ENCODE measurements around the gene SUMO3. TPM values are rescaled to one million over a fixed set of nuclear protein-coding genes. Genes with fewer than 3 reads are reported as not detected.

SUMO3 gene
- total RNA-seq = 47.3 TPM

DNA sequence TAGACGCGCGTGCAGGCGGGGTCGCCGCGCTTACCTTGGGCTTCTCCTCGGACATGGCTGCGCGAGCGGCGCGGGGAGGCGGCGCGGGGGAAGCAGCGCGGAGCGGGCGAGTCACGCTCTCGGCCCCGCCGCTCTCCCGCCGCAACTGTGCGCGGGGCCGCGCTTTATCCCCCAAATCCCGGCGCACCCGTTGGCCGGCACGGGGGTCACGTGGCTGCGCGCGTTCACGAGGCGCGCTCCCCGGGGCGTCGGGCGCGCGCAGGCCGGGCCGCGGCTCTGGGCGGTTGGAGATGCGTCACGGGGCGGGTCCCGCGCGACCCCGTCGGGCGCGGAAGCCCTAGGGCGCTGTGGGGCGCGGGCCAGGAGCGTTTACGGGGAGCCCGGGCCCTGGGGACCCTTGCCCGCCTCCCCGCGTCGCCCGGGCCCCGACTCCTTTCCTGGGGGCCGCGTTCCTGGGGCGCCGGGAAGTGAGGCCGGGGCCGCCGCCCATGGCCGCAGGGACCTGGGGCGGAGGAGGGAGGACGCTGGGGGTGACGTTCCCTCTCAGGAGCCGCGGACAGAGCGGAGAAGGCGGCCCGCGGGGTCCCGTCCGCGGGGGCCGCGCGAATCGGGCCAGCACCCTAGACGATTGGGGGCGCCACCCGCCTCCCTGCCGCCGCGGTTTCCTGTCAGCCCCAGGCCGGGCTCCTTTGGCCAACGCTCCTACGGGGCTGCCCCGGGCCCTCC, at the start of gene SUMO3:
Gene SUMO3 (minus strand): TSS at position 149 of the 726 bp plus-strand sequence. CDS start 94 bp downstream, at position 55.

GRCh38 chr21:44801468-44802395, 16.1 kb downstream of the SUMO3 start, which contains the start of gene UBE2G2:
TSS of gene UBE2G2 (minus strand) at chr21:44801820. CDS start at chr21:44801748, 72 bp downstream.

Other genes starting within 250 kb of the SUMO3 start
- not detected for gene KRTAP10-4, start 244.3 kb downstream of the SUMO3 start, total RNA-seq
- not detected for gene KRTAP10-5, start 237.5 kb downstream of the SUMO3 start, total RNA-seq
- not detected for gene KRTAP10-6, start 225.6 kb downstream of the SUMO3 start, total RNA-seq
- not detected for gene KRTAP10-7, start 217.5 kb downstream of the SUMO3 start, total RNA-seq
- gene KRTAP10-8, start 206.0 kb downstream of the SUMO3 start, total RNA-seq = not detected
- not detected for gene KRTAP10-9, start 191.0 kb downstream of the SUMO3 start, total RNA-seq
- not detected for gene KRTAP10-10, start 180.7 kb downstream of the SUMO3 start, total RNA-seq
- not detected for gene KRTAP10-11, start 171.6 kb downstream of the SUMO3 start, total RNA-seq
- not detected for gene KRTAP12-4, start 163.4 kb downstream of the SUMO3 start, total RNA-seq
- not detected for gene KRTAP12-3, start 160.1 kb downstream of the SUMO3 start, total RNA-seq
- gene KRTAP12-2, start 151.1 kb downstream of the SUMO3 start, total RNA-seq = not detected
- not detected for gene KRTAP12-1, start 135.9 kb downstream of the SUMO3 start, total RNA-seq
- not detected for gene KRTAP10-12, start 120.9 kb downstream of the SUMO3 start, total RNA-seq
- gene TSPEAR, start 106.5 kb downstream of the SUMO3 start, total RNA-seq = not detected
- 119 TPM for gene UBE2G2, start 16.2 kb downstream of the SUMO3 start, total RNA-seq
- gene PTTG1IP, start 55.6 kb upstream of the SUMO3 start, total RNA-seq = 68.5 TPM
- 8.5 TPM for gene ITGB2, start 102.8 kb upstream of the SUMO3 start, total RNA-seq
- 7.5 TPM for gene SLX9, start 122.0 kb upstream of the SUMO3 start, total RNA-seq

Measured in parietal lobe (tissue), 1 donor.